Body of pancreas (tissue), 4 donors: ENCODE results near the gene TRIM25. TPM values are rescaled to one million over a fixed set of nuclear protein-coding genes. Genes with fewer than 3 reads are reported as not detected.
A peak's percentile ranks its signal among the peaks of the same experiment; 100 is the strongest.

Source experiments
- ATAC-seq: fragments of 150-250 bp; one replicate; pipeline ENCODE4 v1.9.1; 2016
- DNase-seq, 4 donors: peaks; one replicate each; pipeline ENCODE4 v3.0.0-alpha.2; 2019
- H3K27ac ChIP-seq, 4 donors: fragments of 200-600 bp; sonication (generic); 1 replicate in 3 of 4; 2 replicates in 1 of 4; pipeline versions ENCODE4 v1.5.1 to v1.6.1; 2016 to 2019; ENCODE audit warnings: mild to moderate bottlenecking in 1 of 4, mixed read lengths in 1 of 4, moderate library complexity in 1 of 4
- H3K27me3 ChIP-seq, 2 donors: fragments of 200-600 bp; sonication (generic); one replicate each; pipeline ENCODE4 v1.6.0; 2016; ENCODE audit warnings: mild to moderate bottlenecking in 1 of 2
- H3K36me3 ChIP-seq, 2 donors: fragments of 200-600 bp; sonication (generic); replicated peaks in 1 of 2; 2 replicates each; pipeline ENCODE4 v1.5.1; 2016; ENCODE audit warnings: low read depth in 2 of 2; ENCODE audit not compliant: insufficient read depth in 1 of 2
- H3K4me1 ChIP-seq: fragments of 200-600 bp; sonication (generic); one replicate; pipeline ENCODE4 v1.6.0; 2016
- H3K4me3 ChIP-seq, 2 donors: fragments of 200-600 bp; sonication (generic); 1 replicate in 1 of 2; 2 replicates in 1 of 2; pipeline ENCODE4 v1.5.1; 2016 to 2019
- H3K9me3 ChIP-seq, 3 donors: fragments of 200-600 bp; sonication (generic); 1 replicate in 2 of 3; 2 replicates in 1 of 3; pipeline ENCODE4 v1.5.1; 2016
- POLR2A ChIP-seq, 3 donors: fragments of 450-650 bp; IDR thresholded peaks; one replicate each; pipeline ENCODE4 v1.6.1; 2016; ENCODE audit warnings: antibody characterized with exemption in 3 of 3, mild to moderate bottlenecking in 2 of 3
- WGBS, 2 donors: methylation state at CpG; one replicate each; pipeline ENCODE4 v1.1.5; 2017; 5-methylcytosine and 5-hydroxymethylcytosine counted together
- intact Hi-C: fragments of 100-400 bp; cut with DNase I; formaldehyde crosslinking; loops from one replicate; pipeline ENCODE4 v1.15.1; 2023
- microRNA counts, 2 donors: library from miRNA; unstranded; fragments of <30 nt; microRNA quantifications; one replicate each; lab custom pipeline; 2017
- small RNA-seq: library from RNA; depleted of rRNA; stranded (forward); fragments of <200 nt; gene quantifications from one replicate; pipeline ENCODE3, GENCODE V24; 2016
- total RNA-seq, 2 donors: library from RNA; depleted of rRNA; stranded (reverse); fragments of >200 nt; gene quantifications; one replicate each; pipeline ENCODE4 v1.1.0, GENCODE V29; 2016
- TF ChIP-seq, protein P1 (sequence below), 7 experiments: fragments of 450-650 bp in 4 of 7; fragments of 200-600 bp in 3 of 7; sonication (generic) in 3 of 7; IDR thresholded peaks; one replicate each; pipeline ENCODE4 v1.5.1; 2016 to 2019; ENCODE audit warnings: antibody characterized with exemption in 7 of 7

The TRIM25 gene
- total RNA-seq, 2 donors from 2014 or later = 13.5 to 21.8 TPM

DNA sequence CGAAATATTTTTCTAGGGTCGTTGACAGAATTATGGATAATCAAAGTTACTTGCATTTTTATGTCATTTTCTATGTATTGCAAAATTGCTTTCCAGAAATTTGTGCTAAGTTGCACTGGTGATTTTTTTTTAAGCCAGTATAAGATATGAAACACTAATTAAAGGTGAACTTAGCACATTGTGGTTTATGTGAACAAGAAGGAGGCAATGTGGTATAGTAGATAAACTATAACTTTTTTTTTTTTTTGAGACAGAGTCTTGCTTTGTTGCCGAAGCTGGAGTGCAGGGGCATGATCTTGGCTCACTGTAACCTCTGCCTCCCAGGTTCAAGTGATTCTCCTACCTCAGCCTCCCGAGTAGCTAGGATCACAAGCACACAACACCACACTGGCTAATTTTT is 66.7 kb downstream of the TRIM25 start:
- H3K4me1 ChIP-seq = peaks cover 7% of the 10 kb centered on the region
- ATAC-seq = no peak
- TF ChIP-seq, protein P1, sequence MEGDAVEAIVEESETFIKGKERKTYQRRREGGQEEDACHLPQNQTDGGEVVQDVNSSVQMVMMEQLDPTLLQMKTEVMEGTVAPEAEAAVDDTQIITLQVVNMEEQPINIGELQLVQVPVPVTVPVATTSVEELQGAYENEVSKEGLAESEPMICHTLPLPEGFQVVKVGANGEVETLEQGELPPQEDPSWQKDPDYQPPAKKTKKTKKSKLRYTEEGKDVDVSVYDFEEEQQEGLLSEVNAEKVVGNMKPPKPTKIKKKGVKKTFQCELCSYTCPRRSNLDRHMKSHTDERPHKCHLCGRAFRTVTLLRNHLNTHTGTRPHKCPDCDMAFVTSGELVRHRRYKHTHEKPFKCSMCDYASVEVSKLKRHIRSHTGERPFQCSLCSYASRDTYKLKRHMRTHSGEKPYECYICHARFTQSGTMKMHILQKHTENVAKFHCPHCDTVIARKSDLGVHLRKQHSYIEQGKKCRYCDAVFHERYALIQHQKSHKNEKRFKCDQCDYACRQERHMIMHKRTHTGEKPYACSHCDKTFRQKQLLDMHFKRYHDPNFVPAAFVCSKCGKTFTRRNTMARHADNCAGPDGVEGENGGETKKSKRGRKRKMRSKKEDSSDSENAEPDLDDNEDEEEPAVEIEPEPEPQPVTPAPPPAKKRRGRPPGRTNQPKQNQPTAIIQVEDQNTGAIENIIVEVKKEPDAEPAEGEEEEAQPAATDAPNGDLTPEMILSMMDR (IDR thresholded peaks at IDR 0.05) = no peak
- TF ChIP-seq POLR2A (IDR thresholded peaks at IDR 0.05) = no peak
- intact Hi-C loops = no loop called here
- no peak overlapping the region for H3K27ac ChIP-seq
- WGBS, 2 donors = 86 to 93% methylated on average over 4 of the region's 4 CpGs
- no peaks in the 10 kb centered on the region for H3K9me3 ChIP-seq
- no peak overlapping the region for H3K4me3 ChIP-seq
- peaks cover 0 to 4% of the 10 kb centered on the region in 2 donors for H3K36me3 ChIP-seq
- no peaks in the 10 kb centered on the region for H3K27me3 ChIP-seq
- no peak for DNase-seq

DNA sequence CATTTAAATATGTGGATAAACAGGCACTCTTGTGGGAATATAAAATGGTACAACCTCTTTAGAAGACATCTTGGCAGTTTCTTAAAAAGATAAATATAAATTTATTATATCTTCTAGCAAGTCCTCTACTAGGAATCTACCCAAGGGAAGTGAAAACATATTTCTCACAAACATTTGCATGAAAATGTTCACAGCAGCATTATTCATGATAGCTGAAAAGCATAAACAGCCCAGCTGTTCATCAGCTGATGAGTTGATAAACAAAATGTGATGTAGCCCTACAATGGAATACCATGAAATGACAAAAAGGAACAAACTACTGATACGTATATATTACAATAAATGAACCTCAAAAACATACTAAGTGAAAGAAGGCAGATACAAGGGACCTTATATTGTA is 67.9 kb downstream of the TRIM25 start:
- DNase-seq (no peak), ATAC-seq (no peak)
- H3K27me3 ChIP-seq = no peaks in the 10 kb centered on the region
- H3K4me3 ChIP-seq = no peak overlapping the region
- intact Hi-C loops = no loop called here
- H3K4me1 ChIP-seq = peaks cover 7% of the 10 kb centered on the region
- H3K27ac ChIP-seq = no peak overlapping the region
- TF ChIP-seq POLR2A (IDR thresholded peaks at IDR 0.05) = no peak
- TF ChIP-seq, protein P1 (IDR thresholded peaks at IDR 0.05) = no peak
- peaks cover 0 to 4% of the 10 kb centered on the region in 2 donors for H3K36me3 ChIP-seq
- 90 to 93% methylated on average over 1 of the region's 1 CpG for whole genome bisulfite sequencing, 2 donors
- H3K9me3 ChIP-seq = no peaks in the 10 kb centered on the region

DNA sequence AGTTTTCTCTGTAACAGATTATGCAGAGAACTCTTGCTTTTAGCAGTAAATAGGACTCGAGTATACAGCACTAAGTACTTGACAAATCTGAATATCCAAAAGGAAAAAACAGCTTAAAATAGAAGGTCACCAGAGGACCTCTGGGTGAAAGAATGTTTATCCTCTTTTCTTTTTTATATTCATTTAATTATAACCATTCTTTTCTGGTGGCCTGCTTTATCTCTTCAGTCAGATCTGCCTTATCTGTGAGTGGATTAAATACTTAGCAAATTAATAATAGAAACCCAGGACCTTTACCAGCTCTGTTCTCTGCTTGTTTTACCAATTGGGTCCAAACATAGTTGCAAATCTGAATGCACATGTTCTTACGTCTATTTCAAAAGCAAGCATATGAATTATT is 71.3 kb downstream of the TRIM25 start:
- Histone ChIP-seq H3K4me1 (peaks cover 12% of the 10 kb centered on the region), H3K36me3 (no peaks in the 10 kb centered on the region), H3K9me3 (no peaks in the 10 kb centered on the region), H3K27me3 (no peaks in the 10 kb centered on the region), H3K4me3 (no peak overlapping the region), H3K27ac (peak overlapping the region in 1 of 4 donors; percentile 25)
- 48 to 58% methylated on average over 2 of the region's 2 CpGs for whole genome bisulfite sequencing, 2 donors
- DNase-seq = no peak
- intact Hi-C loops = no loop called here
- TF ChIP-seq, protein P1 (IDR thresholded peaks at IDR 0.05) = no peak
- no peak for TF ChIP-seq POLR2A (IDR thresholded peaks at IDR 0.05)
- ATAC-seq = no peak

DNA sequence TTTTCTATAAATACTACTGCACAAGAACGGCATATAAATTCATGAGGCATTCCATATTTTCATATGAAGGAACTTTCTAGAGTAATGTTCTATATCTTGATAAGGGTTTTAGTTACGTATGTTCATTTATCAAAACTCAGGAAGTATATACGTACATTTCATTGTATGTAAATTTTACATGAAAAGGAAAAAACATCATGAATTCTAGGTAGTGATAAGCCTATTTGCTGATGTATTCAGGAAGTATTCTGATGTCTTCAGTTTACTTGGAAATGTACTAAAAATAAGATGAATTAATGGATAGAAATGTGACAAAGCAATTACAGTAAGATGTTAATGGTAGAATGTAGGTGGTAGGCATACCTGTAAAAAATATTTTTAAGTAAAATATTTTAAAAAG is 75.2 kb downstream of the TRIM25 start:
- Histone ChIP-seq H3K27me3 (no peaks in the 10 kb centered on the region), H3K4me3 (no peak overlapping the region), H3K27ac (no peak overlapping the region), H3K4me1 (peaks cover 41% of the 10 kb centered on the region), H3K9me3 (no peaks in the 10 kb centered on the region), H3K36me3 (no peaks in the 10 kb centered on the region)
- DNase-seq = no peak
- ATAC-seq = no peak
- intact Hi-C loops = no loop called here
- WGBS, 2 donors = 74 to 86% methylated on average over 3 of the region's 3 CpGs
- TF ChIP-seq POLR2A (IDR thresholded peaks at IDR 0.05) = no peak
- TF ChIP-seq, protein P1 (IDR thresholded peaks at IDR 0.05) = no peak

MicroRNAs encoded within 50 kb of the gene (microRNA counts, 767-probe panel; counts per million panel counts)
- microRNA hsa-miR-3614-5p (lab: Ali Mortazavi, UCI) = 0 to 736 counts per million in 2 donors

Small RNA genes within 50 kb of the gene (small RNA-seq; reads per million reads assigned to genes)
- gene AC015912.2 = not detected
- gene RNU6-1158P = not detected

Other genes starting within 250 kb of the TRIM25 start
- gene C17orf67, start 80.1 kb downstream of the TRIM25 start, total RNA-seq = 1 to 10 TPM in 1 of 2 donors, under 1 TPM in 1; 0.78 to 2.3 TPM
- 1 to 10 TPM; 4.6 to 7.0 TPM for gene DGKE, start 79.9 kb downstream of the TRIM25 start, total RNA-seq
- gene COIL, start 47.0 kb upstream of the TRIM25 start, total RNA-seq = 1 to 10 TPM; 4.6 to 7.8 TPM
- gene SCPEP1, start 64.1 kb upstream of the TRIM25 start, total RNA-seq = 10 to 100 TPM; 27.0 to 57.7 TPM
- 10 to 100 TPM; 24.4 to 48.5 TPM for gene AKAP1, start 171.2 kb upstream of the TRIM25 start, total RNA-seq